Lower leg skin (tissue), 4 donors: ENCODE results near the gene CES3. TPM values are rescaled to one million over a fixed set of nuclear protein-coding genes. Genes with fewer than 3 reads are reported as not detected.

ENCODE experiments used
- DNase-seq, 2 donors: peaks; one replicate each; pipeline ENCODE4 v3.0.0-alpha.2; 2019; ENCODE audit warnings: low spot score in 2 of 2
- H3K4me3 ChIP-seq: fragments of 200-600 bp; sonication (generic); 2 replicates; pipeline ENCODE4 v1.5.1; 2017; ENCODE audit warnings: mild to moderate bottlenecking, low read depth; ENCODE audit not compliant: poor library complexity, severe bottlenecking
- CTCF ChIP-seq, 3 donors: fragments of 450-650 bp; IDR thresholded peaks; one replicate each; pipeline ENCODE4 v1.5.1; 2016; ENCODE audit warnings: antibody characterized with exemption in 3 of 3, mild to moderate bottlenecking in 3 of 3, moderate library complexity in 2 of 3
- POLR2A ChIP-seq, 2 donors: fragments of 450-650 bp; IDR thresholded peaks; one replicate each; pipeline ENCODE4 v1.6.1; 2016 to 2017; ENCODE audit warnings: antibody characterized with exemption in 2 of 2, mild to moderate bottlenecking in 1 of 2, moderate library complexity in 1 of 2
- WGBS, 2 donors: methylation state at CpG; one replicate each; pipeline ENCODE4 v1.1.5; 2018; 5-methylcytosine and 5-hydroxymethylcytosine counted together
- intact Hi-C: fragments of 100-400 bp; cut with DNase I; formaldehyde crosslinking; loops from one replicate; pipeline ENCODE4 v1.15.0; 2023; ENCODE audit warnings: low total_unique reads
- total RNA-seq, 4 donors: library from RNA; depleted of rRNA; stranded (reverse); fragments of >200 nt; gene quantifications; one replicate each; pipeline ENCODE4 v1.1.0, GENCODE V29; 2016

The CES3 gene
- total RNA-seq, 4 donors from 2014 or later = 0.59 to 1.3 (median 1.2) TPM

- H3K4me3 ChIP-seq = no peak overlapping the region
- no peak for TF ChIP-seq POLR2A (IDR thresholded peaks at IDR 0.05)
- no peak for TF ChIP-seq CTCF (IDR thresholded peaks at IDR 0.05)
- DNase-seq = no peak
- WGBS, 2 donors = 57 to 63% methylated on average over 2 of the region's 2 CpGs
- intact Hi-C loops = no loop called here
Observed at GRCh38 chr16:66920299-66920590, 40.8 kb upstream of the CES3 start.

DNA sequence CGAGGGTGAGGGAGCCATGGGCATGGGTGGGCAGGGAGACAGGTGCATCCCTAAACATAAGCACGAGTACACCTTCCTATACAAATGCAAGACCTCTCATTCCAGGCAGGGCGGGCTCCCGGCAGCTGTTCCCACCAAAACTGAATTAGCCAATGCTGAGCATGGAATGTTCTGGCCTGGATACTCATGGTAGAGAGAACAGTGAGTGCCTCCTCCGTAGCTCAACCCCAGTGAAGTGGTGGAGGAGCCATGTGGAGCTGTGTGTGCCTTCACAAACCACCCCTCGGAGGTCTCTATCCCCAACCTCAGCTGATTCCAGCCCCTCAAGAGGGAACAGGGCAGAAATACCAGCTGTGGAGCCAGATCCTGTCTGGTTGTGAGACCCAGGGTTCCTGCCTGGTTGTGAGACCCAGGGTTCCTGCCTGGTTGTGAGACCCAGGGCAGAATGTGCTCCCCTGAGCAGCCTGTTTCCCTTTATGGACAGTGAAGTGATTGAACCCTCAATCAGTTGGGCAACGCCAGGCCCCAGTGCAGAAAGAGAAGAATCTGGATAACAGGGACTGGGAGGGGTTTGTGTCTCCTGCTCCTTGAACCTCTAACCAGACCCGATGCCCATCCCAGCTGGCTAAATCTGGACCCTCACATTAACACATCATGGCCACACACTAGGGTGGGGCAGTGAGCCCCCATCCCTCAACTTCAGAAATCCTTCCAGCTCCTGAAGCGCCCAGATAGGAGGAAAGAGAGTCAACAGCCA lies 40.0 kb upstream of the CES3 start:
- TF ChIP-seq CTCF (IDR thresholded peaks at IDR 0.05) (no peak), POLR2A (IDR thresholded peaks at IDR 0.05) (no peak)
- intact Hi-C loops = no loop called here
- no peak overlapping the region for H3K4me3 ChIP-seq
- DNase-seq = no peak
- 77 to 81% methylated on average over 8 to 9 of the region's 9 CpGs for WGBS, 2 donors

- 75 to 84% methylated on average over 36 to 41 of the region's 42 CpGs for WGBS, 2 donors
- no peak for DNase-seq
- H3K4me3 ChIP-seq = no peak overlapping the region
Observed at GRCh38 chr16:66921729-66922450, 39.2 kb upstream of the CES3 start.

DNA sequence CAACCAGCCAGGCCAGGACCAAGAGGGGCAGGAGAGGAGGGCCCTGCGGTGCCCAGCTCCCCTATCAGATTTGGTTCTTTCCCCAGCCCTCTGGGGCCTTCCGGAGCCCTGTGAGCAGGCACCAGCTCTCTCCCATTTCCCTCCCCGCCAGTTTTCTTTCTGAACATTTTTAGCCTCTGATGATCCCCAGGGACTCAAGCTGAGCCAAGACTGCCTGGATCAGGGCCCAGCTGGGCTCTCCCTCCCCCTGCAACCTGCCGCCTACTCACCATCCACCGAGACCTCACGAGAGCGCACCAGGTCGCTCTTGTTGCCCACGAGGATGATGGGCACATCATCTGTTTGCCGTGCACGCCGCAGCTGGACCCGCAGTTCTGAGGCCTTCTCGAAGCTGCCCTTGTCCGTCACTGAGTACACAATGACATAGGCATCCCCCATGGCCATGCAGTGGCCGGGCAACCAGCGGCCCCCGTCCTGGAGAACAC lies 37.8 kb upstream of the CES3 start:
- intact Hi-C loops = no loop called here
- H3K4me3 ChIP-seq = no peak overlapping the region
- DNase-seq = no peak
- no peak for TF ChIP-seq POLR2A (IDR thresholded peaks at IDR 0.05)
- TF ChIP-seq CTCF (IDR thresholded peaks at IDR 0.05) = no peak
- WGBS, 2 donors = 60 to 72% methylated on average over 18 of the region's 18 CpGs

More at GRCh38 chr16:66921729-66922450, 39.2 kb upstream of the CES3 start:
- intact Hi-C loops = no loop called here
- TF ChIP-seq POLR2A (IDR thresholded peaks at IDR 0.05) (no peak), CTCF (IDR thresholded peaks at IDR 0.05) (no peak)

GRCh38 chr16:66923866-66924265 lies 37.2 kb upstream of the CES3 start:
- 38 to 45% methylated on average over 3 of the region's 3 CpGs for WGBS, 2 donors
- intact Hi-C loops = no loop called here
- TF ChIP-seq CTCF (IDR thresholded peaks at IDR 0.05) = no peak
- no peak for TF ChIP-seq POLR2A (IDR thresholded peaks at IDR 0.05)
- no peak for DNase-seq
- H3K4me3 ChIP-seq = no peak overlapping the region
